A673 (cell line): ENCODE data around the gene KCP. TPM values are rescaled to one million over a fixed set of nuclear protein-coding genes. Genes with fewer than 3 reads are reported as not detected.
"Not testable (repeated sequence)": the region's sequence is repeated elsewhere in the genome, so short reads cannot be mapped to it uniquely, and the experiment has no call there.

Experiments
- BruUV-seq: library from RNA; stranded (reverse); fragments of 400-500 nt; replicated peaks from 2 replicates; lab custom pipeline; 2021; lab: Mats Ljungman, UMichigan
- CTCF ChIA-PET: fragments of 300-600 bp; sonication (Branson Sonifier 250); formaldehyde crosslinking; loops from one replicate; lab custom pipeline; 2022; ENCODE audit warnings: antibody characterized with exemption; lab: Charles Lee
- POLR2A ChIA-PET: fragments of 300-600 bp; sonication (Branson Sonifier 250); formaldehyde crosslinking; loops from one replicate; lab custom pipeline; 2022; ENCODE audit warnings: antibody characterized with exemption; ENCODE audit not compliant: low non-redundant PET; lab: Charles Lee
- DNase-seq: peaks from one replicate; pipeline ENCODE4 v3.0.0-alpha.2; 2015; ENCODE audit warnings: low spot score
- H3K27ac ChIP-seq: fragments of 200-600 bp; sonication (generic); 2 replicates; pipeline ENCODE4 v1.5.1; 2016; ENCODE audit warnings: mixed run types, low read depth, mild to moderate bottlenecking, mixed read lengths, antibody characterized with exemption, low read length; ENCODE audit not compliant: poor library complexity, severe bottlenecking
- H3K27me3 ChIP-seq: fragments of 200-600 bp; sonication (generic); replicated peaks from 2 replicates; pipeline ENCODE4 v1.6.1; 2017; ENCODE audit warnings: mixed run types, low read depth, mild to moderate bottlenecking, mixed read lengths, antibody characterized with exemption, low read length; ENCODE audit not compliant: insufficient read depth, poor library complexity
- H3K36me3 ChIP-seq: fragments of 200-600 bp; sonication (generic); 2 replicates; pipeline ENCODE4 v1.6.1; 2016; ENCODE audit warnings: mixed run types, mild to moderate bottlenecking, mixed read lengths, antibody characterized with exemption, low read length; ENCODE audit not compliant: insufficient read depth, poor library complexity, severe bottlenecking
- H3K4me1 ChIP-seq: fragments of 200-600 bp; sonication (generic); 2 replicates; pipeline ENCODE4 v1.6.1; 2017; ENCODE audit warnings: mixed run types, mild to moderate bottlenecking, mixed read lengths, antibody characterized with exemption, low read length; ENCODE audit not compliant: insufficient read depth, poor library complexity, severe bottlenecking
- H3K4me3 ChIP-seq: fragments of 200-600 bp; sonication (generic); 2 replicates; pipeline ENCODE4 v1.5.1; 2016; ENCODE audit warnings: low read depth, mixed run types, mild to moderate bottlenecking, mixed read lengths, low read length; ENCODE audit not compliant: poor library complexity, severe bottlenecking
- H3K9me3 ChIP-seq: fragments of 200-600 bp; sonication (generic); 2 replicates; pipeline ENCODE4 v1.6.1; 2016; ENCODE audit warnings: mixed run types, low read depth, mild to moderate bottlenecking, mixed read lengths, antibody characterized with exemption, low read length; ENCODE audit not compliant: poor library complexity, severe bottlenecking
- CTCF ChIP-seq: fragments of 300-800, 200-600 bp; sonication (generic); conservative IDR thresholded peaks from 2 replicates; pipeline ENCODE4 v1.5.1; 2017; ENCODE audit warnings: low read depth, mild to moderate bottlenecking, antibody characterized with exemption, low read length, moderate library complexity, mixed read lengths
- EZH2 ChIP-seq: fragments of 200-600 bp; sonication (generic); IDR thresholded peaks from 2 replicates; pipeline ENCODE4 v1.6.1; 2017; ENCODE audit warnings: borderline replicate concordance, low read depth, mild to moderate bottlenecking, mixed read lengths, antibody characterized with exemption, low read length; ENCODE audit not compliant: poor library complexity, severe bottlenecking
- intact Hi-C: fragments of 100-400 bp; cut with micrococcal nuclease; formaldehyde crosslinking; loops from one replicate; pipeline ENCODE4 v1.10.0; 2022; ENCODE audit not compliant: unreplicated experiment
- total RNA-seq: library from RNA; stranded (reverse); gene quantifications from 2 replicates; pipeline ENCODE4 v1.2.3, GENCODE V29; 2021

KCP gene
- total RNA-seq, 1 experiment from 2014 or later = not detected

GRCh38 chr7:128946936-128947830, 36.7 kb upstream of the KCP start:
- no peaks in the 10 kb centered on the region for H3K9me3 ChIP-seq
- POLR2A ChIA-PET = interaction anchor here (0.5 to 0.6 kb wide), 2 partner anchors 46 to 453 kb away, joined by 3 to 6 read pairs; no protein-coding TSS in a partner anchor
- H3K4me1 ChIP-seq = no peaks in the 10 kb centered on the region
- H3K27me3 ChIP-seq = no peaks in the 10 kb centered on the region
- TF ChIP-seq CTCF (peak; percentile 45), EZH2 (no peak)
- BruUV-seq = no TSS peak
- no peak overlapping the region for H3K4me3 ChIP-seq
- CTCF ChIA-PET = interaction anchor here (0.5 kb wide), 1 partner anchor 155 kb away, joined by 3 read pairs; the partner anchor contains the start of gene CCDC136
- no peak overlapping the region for H3K27ac ChIP-seq
- intact Hi-C loops = no loop called here
- no peak for DNase-seq
- no peaks in the 10 kb centered on the region for H3K36me3 ChIP-seq

- BruUV-seq = no TSS peak
- intact Hi-C loops = no loop called here
- Histone ChIP-seq H3K9me3 (no peaks in the 10 kb centered on the region), H3K27me3 (no peaks in the 10 kb centered on the region), H3K27ac (no peak overlapping the region), H3K36me3 (no peaks in the 10 kb centered on the region), H3K4me1 (no peaks in the 10 kb centered on the region), H3K4me3 (no peak overlapping the region)
- POLR2A ChIA-PET = no interaction called here
- CTCF ChIA-PET = no interaction called here
- TF ChIP-seq EZH2 = no peak
- no peak for DNase-seq
Observed at GRCh38 chr7:128945668-128946366, 35.3 kb upstream of the KCP start.

- BruUV-seq = no TSS peak
- TF ChIP-seq CTCF = no peak
- no peak for TF ChIP-seq EZH2
- ChIA-PET POLR2A (no interaction called here), CTCF (no interaction called here)
- no peaks in the 10 kb centered on the region for H3K4me1 ChIP-seq
- H3K4me3 ChIP-seq = no peak overlapping the region
- intact Hi-C loops = no loop called here
- H3K36me3 ChIP-seq = no peaks in the 10 kb centered on the region
- peaks cover 1% of the 10 kb centered on the region for H3K27me3 ChIP-seq
- H3K27ac ChIP-seq = no peak overlapping the region
- no peak for DNase-seq
- no peaks in the 10 kb centered on the region for H3K9me3 ChIP-seq
Observed at GRCh38 chr7:128944487-128945236, 34.2 kb upstream of the KCP start.

GRCh38 chr7:128943251-128943650, 32.7 kb upstream of the KCP start:
- intact Hi-C loops, H3K36me3 ChIP-seq, H3K27ac ChIP-seq, H3K4me3 ChIP-seq, H3K4me1 ChIP-seq, CTCF ChIA-PET, DNase-seq, H3K9me3 ChIP-seq, POLR2A ChIA-PET, BruUV-seq: not testable (repeated sequence)
- H3K27me3 ChIP-seq = peaks cover 13% of the 10 kb centered on the region
